Activated naive CD4-positive, alpha-beta T cell treated with anti-CD3 and anti-CD28 coated beads, Interleukin-2, amount 10 ng/mL, durations not matched to agents 7 days and 5 days (primary cell): ENCODE data around the gene SMIM10.
"Not testable (repeated sequence)": the region's sequence is repeated elsewhere in the genome, so short reads cannot be mapped to it uniquely, and the experiment has no call there.

Experiments used
- CTCF ChIA-PET: fragments of 350-600 bp; sonication (Branson Sonifier 250); formaldehyde crosslinking; loops from one replicate; lab custom pipeline; 2021; ENCODE audit warnings: antibody characterized with exemption; lab: Charles Lee
- DNase-seq: peaks from one replicate; pipeline ENCODE4 v3.0.0-alpha.2; 2020
- H3K27ac Mint-ChIP-seq: one replicate; pipeline ENCODE4 v1.8.0; 2021; ENCODE audit warnings: mild to moderate bottlenecking, moderate library complexity, mixed read lengths
- H3K27me3 Mint-ChIP-seq: one replicate; pipeline ENCODE4 v1.8.0; 2021; ENCODE audit warnings: mild to moderate bottlenecking, mixed read lengths
- H3K36me3 Mint-ChIP-seq: one replicate; pipeline ENCODE4 v1.8.0; 2021; ENCODE audit warnings: mixed read lengths
- H3K4me1 Mint-ChIP-seq: one replicate; pipeline ENCODE4 v1.8.0; 2021; ENCODE audit warnings: mixed read lengths
- H3K4me3 Mint-ChIP-seq: one replicate; pipeline ENCODE4 v1.8.0; 2021; ENCODE audit warnings: mild to moderate bottlenecking, moderate library complexity, mixed read lengths
- H3K9me3 Mint-ChIP-seq: one replicate; pipeline ENCODE4 v1.8.0; 2021; ENCODE audit warnings: mixed read lengths

Gene SMIM10

GRCh38 chrX:134998246-134998645 is 7.5 kb downstream of the SMIM10 start:
- CTCF ChIA-PET: no interaction called here
- Mint-ChIP-seq H3K9me3 (no peaks in the 10 kb centered on the region), H3K27ac (no peak overlapping the region), H3K27me3 (peaks cover 11% of the 10 kb centered on the region), H3K4me1 (peaks cover 8% of the 10 kb centered on the region), H3K36me3 (no peaks in the 10 kb centered on the region), H3K4me3 (no peak overlapping the region)
- DNase-seq: no peak

GRCh38 chrX:134999469-134999868 is 8.7 kb downstream of the SMIM10 start:
- H3K27ac Mint-ChIP-seq: no peak overlapping the region
- H3K27me3 Mint-ChIP-seq: peaks cover 17% of the 10 kb centered on the region
- peaks cover 20% of the 10 kb centered on the region for H3K4me1 Mint-ChIP-seq
- H3K36me3 Mint-ChIP-seq: no peaks in the 10 kb centered on the region
- no peak for DNase-seq
- no peak overlapping the region for H3K4me3 Mint-ChIP-seq
- CTCF ChIA-PET: interaction anchor here (0.8 to 1.4 kb wide), 3 partner anchors 9 to 34 kb away, joined by 3 to 4 read pairs (median 3); no protein-coding TSS in a partner anchor
- no peaks in the 10 kb centered on the region for H3K9me3 Mint-ChIP-seq

- Mint-ChIP-seq H3K4me1 (peaks cover 23% of the 10 kb centered on the region), H3K36me3 (no peaks in the 10 kb centered on the region), H3K9me3 (no peaks in the 10 kb centered on the region), H3K4me3 (no peak overlapping the region), H3K27me3 (peaks cover 20% of the 10 kb centered on the region), H3K27ac (no peak overlapping the region)
- CTCF ChIA-PET: interaction anchor here (1.4 kb wide), 1 partner anchor 35 kb away, joined by 4 read pairs; no protein-coding TSS in a partner anchor
- no peak for DNase-seq
Observed at GRCh38 chrX:135000516-135000915, 9.7 kb downstream of the SMIM10 start.

- Mint-ChIP-seq H3K27me3 (peaks cover 9% of the 10 kb centered on the region), H3K4me3 (peak overlapping the region; percentile 84), H3K4me1 (peaks cover 18% of the 10 kb centered on the region), H3K9me3 (no peaks in the 10 kb centered on the region), H3K36me3 (no peaks in the 10 kb centered on the region), H3K27ac (peak overlapping the region; percentile 58)
- DNase-seq: peak; percentile 91
- CTCF ChIA-PET: no interaction called here
Observed at GRCh38 chrX:135003876-135004623, 13.3 kb downstream of the SMIM10 start.

GRCh38 chrX:135006187-135006586 is 15.4 kb downstream of the SMIM10 start:
- no peak for DNase-seq
- Mint-ChIP-seq H3K4me1 (peaks cover 18% of the 10 kb centered on the region), H3K36me3 (no peaks in the 10 kb centered on the region), H3K4me3 (no peak overlapping the region), H3K27me3 (peaks cover 9% of the 10 kb centered on the region), H3K27ac (no peak overlapping the region), H3K9me3 (no peaks in the 10 kb centered on the region)
- CTCF ChIA-PET: no interaction called here

- peaks cover 6% of the 10 kb centered on the region for H3K27me3 Mint-ChIP-seq
- no peak overlapping the region for H3K4me3 Mint-ChIP-seq
- CTCF ChIA-PET: interaction anchor here (1.2 kb wide), 1 partner anchor 77 kb away, joined by 3 read pairs; no protein-coding TSS in a partner anchor
- H3K4me1 Mint-ChIP-seq: peaks cover 6% of the 10 kb centered on the region
- H3K36me3 Mint-ChIP-seq: no peaks in the 10 kb centered on the region
- no peak for DNase-seq
- no peak overlapping the region for H3K27ac Mint-ChIP-seq
- H3K9me3 Mint-ChIP-seq: no peaks in the 10 kb centered on the region
Observed at GRCh38 chrX:135009057-135009610, 18.3 kb downstream of the SMIM10 start.

- Mint-ChIP-seq H3K9me3 (no peaks in the 10 kb centered on the region), H3K27ac (no peak overlapping the region), H3K27me3 (peaks cover 3% of the 10 kb centered on the region), H3K4me3 (no peak overlapping the region), H3K36me3 (no peaks in the 10 kb centered on the region), H3K4me1 (no peaks in the 10 kb centered on the region)
- CTCF ChIA-PET: no interaction called here
- DNase-seq: no peak
Observed at GRCh38 chrX:135009838-135010237, 19.0 kb downstream of the SMIM10 start.

GRCh38 chrX:135010921-135011320 is 20.1 kb downstream of the SMIM10 start:
- CTCF ChIA-PET: no interaction called here
- Mint-ChIP-seq H3K27me3 (peaks cover 3% of the 10 kb centered on the region), H3K36me3 (no peaks in the 10 kb centered on the region), H3K9me3 (no peaks in the 10 kb centered on the region), H3K4me1 (no peaks in the 10 kb centered on the region), H3K4me3 (no peak overlapping the region), H3K27ac (no peak overlapping the region)
- no peak for DNase-seq

GRCh38 chrX:135015523-135016245 is 24.9 kb downstream of the SMIM10 start:
- CTCF ChIA-PET: no interaction called here
- DNase-seq: no peak
- no peak overlapping the region for H3K27ac Mint-ChIP-seq
- H3K27me3 Mint-ChIP-seq: peaks cover 3% of the 10 kb centered on the region
- no peaks in the 10 kb centered on the region for H3K36me3 Mint-ChIP-seq
- no peak overlapping the region for H3K4me3 Mint-ChIP-seq
- no peaks in the 10 kb centered on the region for H3K9me3 Mint-ChIP-seq
- no peaks in the 10 kb centered on the region for H3K4me1 Mint-ChIP-seq

GRCh38 chrX:135019890-135020289 is 29.1 kb downstream of the SMIM10 start:
- H3K4me3 Mint-ChIP-seq, DNase-seq, CTCF ChIA-PET, H3K9me3 Mint-ChIP-seq, H3K27ac Mint-ChIP-seq, H3K36me3 Mint-ChIP-seq: not testable (repeated sequence)
- H3K27me3 Mint-ChIP-seq: peaks cover 31% of the 10 kb centered on the region
- peaks cover 22% of the 10 kb centered on the region for H3K4me1 Mint-ChIP-seq

- Mint-ChIP-seq H3K4me1 (peaks cover 22% of the 10 kb centered on the region), H3K27me3 (peaks cover 38% of the 10 kb centered on the region)
- DNase-seq, H3K36me3 Mint-ChIP-seq, H3K27ac Mint-ChIP-seq, H3K9me3 Mint-ChIP-seq, H3K4me3 Mint-ChIP-seq, CTCF ChIA-PET: not testable (repeated sequence)
Observed at GRCh38 chrX:135023791-135024190, 33.0 kb downstream of the SMIM10 start.

- CTCF ChIA-PET: no interaction called here
- Mint-ChIP-seq H3K27me3 (peaks cover 38% of the 10 kb centered on the region), H3K4me1 (peaks cover 22% of the 10 kb centered on the region), H3K4me3 (no peak overlapping the region), H3K27ac (no peak overlapping the region), H3K9me3 (no peaks in the 10 kb centered on the region), H3K36me3 (no peaks in the 10 kb centered on the region)
- DNase-seq: no peak
Observed at GRCh38 chrX:135024526-135024925, 33.7 kb downstream of the SMIM10 start.

GRCh38 chrX:135030207-135030963 is 39.6 kb downstream of the SMIM10 start:
- H3K4me3 Mint-ChIP-seq, H3K27ac Mint-ChIP-seq, H3K9me3 Mint-ChIP-seq, CTCF ChIA-PET, DNase-seq: not testable (repeated sequence)
- Mint-ChIP-seq H3K36me3 (peaks cover 13% of the 10 kb centered on the region), H3K4me1 (peaks cover 15% of the 10 kb centered on the region), H3K27me3 (peaks cover 24% of the 10 kb centered on the region)
